ENCODE measurements around the gene PTPRD.

GRCh38 chr9:8332331-8332650 is 2280.5 kb downstream of the PTPRD start:
- TF ChIP-seq, protein P1, sequence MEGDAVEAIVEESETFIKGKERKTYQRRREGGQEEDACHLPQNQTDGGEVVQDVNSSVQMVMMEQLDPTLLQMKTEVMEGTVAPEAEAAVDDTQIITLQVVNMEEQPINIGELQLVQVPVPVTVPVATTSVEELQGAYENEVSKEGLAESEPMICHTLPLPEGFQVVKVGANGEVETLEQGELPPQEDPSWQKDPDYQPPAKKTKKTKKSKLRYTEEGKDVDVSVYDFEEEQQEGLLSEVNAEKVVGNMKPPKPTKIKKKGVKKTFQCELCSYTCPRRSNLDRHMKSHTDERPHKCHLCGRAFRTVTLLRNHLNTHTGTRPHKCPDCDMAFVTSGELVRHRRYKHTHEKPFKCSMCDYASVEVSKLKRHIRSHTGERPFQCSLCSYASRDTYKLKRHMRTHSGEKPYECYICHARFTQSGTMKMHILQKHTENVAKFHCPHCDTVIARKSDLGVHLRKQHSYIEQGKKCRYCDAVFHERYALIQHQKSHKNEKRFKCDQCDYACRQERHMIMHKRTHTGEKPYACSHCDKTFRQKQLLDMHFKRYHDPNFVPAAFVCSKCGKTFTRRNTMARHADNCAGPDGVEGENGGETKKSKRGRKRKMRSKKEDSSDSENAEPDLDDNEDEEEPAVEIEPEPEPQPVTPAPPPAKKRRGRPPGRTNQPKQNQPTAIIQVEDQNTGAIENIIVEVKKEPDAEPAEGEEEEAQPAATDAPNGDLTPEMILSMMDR (conservative IDR thresholded peaks at IDR 0.05; ENCODE audit: low read depth, low read length): no peak
- no peak for TF ChIP-seq EZH2 (IDR thresholded peaks at IDR 0.05; ENCODE audit: borderline replicate concordance, low read depth, low read length, poor library complexity, severe bottlenecking)
